Measurements from ENCODE around the gene KIAA0040. TPM values are rescaled to one million over a fixed set of nuclear protein-coding genes. Genes with fewer than 3 reads are reported as not detected.

KIAA0040 gene
- total RNA-seq, 1 experiment from 2014 or later = 0.31 TPM

DNA sequence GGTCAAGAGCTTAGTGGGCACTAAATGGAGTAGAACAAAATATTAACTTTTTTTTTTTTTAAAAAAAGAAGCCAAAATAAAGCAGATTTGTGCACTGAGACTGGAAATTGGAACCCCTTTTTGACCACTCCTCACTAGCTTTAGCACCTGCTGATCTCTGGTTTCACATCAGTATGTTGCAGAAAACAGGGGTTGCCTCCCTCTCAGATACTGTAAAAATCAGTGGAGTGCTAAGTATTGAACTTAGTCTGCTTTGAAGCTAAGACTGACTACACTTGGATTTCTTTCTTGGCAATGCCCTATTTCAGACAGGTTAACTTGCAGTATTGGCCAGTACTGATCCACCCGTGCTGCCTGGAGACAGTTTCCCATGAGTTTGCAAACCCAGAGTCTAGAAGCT lies 2.7 kb upstream of the KIAA0040 start:
- Histone ChIP-seq H3K27ac (ENCODE audit: low read length) (no peak overlapping the region), H3K9me3 (ENCODE audit: control insufficient read depth, insufficient read depth, low read depth, low read length) (no peaks in the 10 kb centered on the region), H3K36me3 (ENCODE audit: control insufficient read depth, insufficient read depth, low read length) (peaks cover 8% of the 10 kb centered on the region; the same call in 1 of the 2 replicates), H3K4me3 (ENCODE audit: low read depth in 2 of 2, low read length in 2 of 2) (no peak overlapping the region), H3K27me3 (ENCODE audit: control insufficient read depth, insufficient read depth, low read length) (peaks cover 6% of the 10 kb centered on the region), H3K4me1 (ENCODE audit: control insufficient read depth, insufficient read depth, low read length) (peaks cover 7% of the 10 kb centered on the region)
- ChIA-PET CTCF (interaction anchor here (0.6 kb wide), 1 partner anchor 165 kb away, joined by 6 read pairs; no protein-coding TSS in a partner anchor), POLR2A (no interaction called here)
- no TSS peak for BruUV-seq (replicated peaks)
- DNase-seq (ENCODE audit: low read depth, low spot score) (no peak), ATAC-seq (no peak)
- in situ Hi-C loops (cut with HindIII; ENCODE audit: low pct_unique_long_range_greater_than_20kb, low sequenced_read_pairs) (no loop called here), intact Hi-C loops (cut with micrococcal nuclease; ENCODE audit: unreplicated experiment) (no loop called here)
- TF ChIP-seq TCF7L2 (IDR thresholded peaks at IDR 0.05; ENCODE audit: low read depth, low read length) (no peak), POLR2AphosphoS5 (IDR thresholded peaks at IDR 0.05; ENCODE audit: low read depth, low read length) (no peak)
- TF ChIP-seq, protein P1, sequence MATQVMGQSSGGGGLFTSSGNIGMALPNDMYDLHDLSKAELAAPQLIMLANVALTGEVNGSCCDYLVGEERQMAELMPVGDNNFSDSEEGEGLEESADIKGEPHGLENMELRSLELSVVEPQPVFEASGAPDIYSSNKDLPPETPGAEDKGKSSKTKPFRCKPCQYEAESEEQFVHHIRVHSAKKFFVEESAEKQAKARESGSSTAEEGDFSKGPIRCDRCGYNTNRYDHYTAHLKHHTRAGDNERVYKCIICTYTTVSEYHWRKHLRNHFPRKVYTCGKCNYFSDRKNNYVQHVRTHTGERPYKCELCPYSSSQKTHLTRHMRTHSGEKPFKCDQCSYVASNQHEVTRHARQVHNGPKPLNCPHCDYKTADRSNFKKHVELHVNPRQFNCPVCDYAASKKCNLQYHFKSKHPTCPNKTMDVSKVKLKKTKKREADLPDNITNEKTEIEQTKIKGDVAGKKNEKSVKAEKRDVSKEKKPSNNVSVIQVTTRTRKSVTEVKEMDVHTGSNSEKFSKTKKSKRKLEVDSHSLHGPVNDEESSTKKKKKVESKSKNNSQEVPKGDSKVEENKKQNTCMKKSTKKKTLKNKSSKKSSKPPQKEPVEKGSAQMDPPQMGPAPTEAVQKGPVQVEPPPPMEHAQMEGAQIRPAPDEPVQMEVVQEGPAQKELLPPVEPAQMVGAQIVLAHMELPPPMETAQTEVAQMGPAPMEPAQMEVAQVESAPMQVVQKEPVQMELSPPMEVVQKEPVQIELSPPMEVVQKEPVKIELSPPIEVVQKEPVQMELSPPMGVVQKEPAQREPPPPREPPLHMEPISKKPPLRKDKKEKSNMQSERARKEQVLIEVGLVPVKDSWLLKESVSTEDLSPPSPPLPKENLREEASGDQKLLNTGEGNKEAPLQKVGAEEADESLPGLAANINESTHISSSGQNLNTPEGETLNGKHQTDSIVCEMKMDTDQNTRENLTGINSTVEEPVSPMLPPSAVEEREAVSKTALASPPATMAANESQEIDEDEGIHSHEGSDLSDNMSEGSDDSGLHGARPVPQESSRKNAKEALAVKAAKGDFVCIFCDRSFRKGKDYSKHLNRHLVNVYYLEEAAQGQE (IDR thresholded peaks at IDR 0.05; ENCODE audit: insufficient read depth in 1 of 2, low read depth in 2 of 2, low read length in 1 of 2) = no peak

GRCh38 chr1:175193527-175193910 lies 943 bp upstream of the KIAA0040 start:
- Histone ChIP-seq H3K27me3 (ENCODE audit: control insufficient read depth, insufficient read depth, low read length) (peaks cover 3% of the 10 kb centered on the region; the same call in 1 of the 2 replicates), H3K36me3 (ENCODE audit: control insufficient read depth, insufficient read depth, low read length) (peaks cover 8% of the 10 kb centered on the region; the same call in 1 of the 2 replicates), H3K9me3 (ENCODE audit: control insufficient read depth, insufficient read depth, low read depth, low read length) (no peaks in the 10 kb centered on the region), H3K4me3 (ENCODE audit: low read depth in 2 of 2, low read length in 2 of 2) (peak overlapping the region in 1 of 2 experiments; percentile 65; a peak in 1 of 4 replicates), H3K4me1 (ENCODE audit: control insufficient read depth, insufficient read depth, low read length) (peaks cover 7% of the 10 kb centered on the region), H3K27ac (ENCODE audit: low read length) (no peak overlapping the region)
- ATAC-seq = no peak
- TF ChIP-seq CTCF (IDR thresholded peaks at IDR 0.05) (no peak), SIN3A (IDR thresholded peaks at IDR 0.05; ENCODE audit: borderline replicate concordance, insufficient read depth, low read depth, low read length) (no peak), POLR2AphosphoS5 (IDR thresholded peaks at IDR 0.05; ENCODE audit: low read depth, low read length) (no peak), TCF7L2 (IDR thresholded peaks at IDR 0.05; ENCODE audit: low read depth, low read length) (no peak)
- TF ChIP-seq, protein P1 (IDR thresholded peaks at IDR 0.05; ENCODE audit: insufficient read depth in 1 of 2, low read depth in 2 of 2, low read length in 1 of 2) = no peak
- ChIA-PET POLR2A (no interaction called here), CTCF (no interaction called here)
- no TSS peak for BruUV-seq (replicated peaks)
- intact Hi-C loops (cut with micrococcal nuclease; ENCODE audit: unreplicated experiment) = no loop called here
- in situ Hi-C loops (cut with HindIII; ENCODE audit: low pct_unique_long_range_greater_than_20kb, low sequenced_read_pairs) = no loop called here
- no peak for DNase-seq (ENCODE audit: low read depth, low spot score)

Data from Panc1 (cell line).